GM21737 (cell line): ENCODE results near the gene RTCB.
"Not testable (repeated sequence)": the region's sequence is repeated elsewhere in the genome, so short reads cannot be mapped to it uniquely, and the experiment has no call there.

ENCODE experiments used
- ATAC-seq: cut with Tn5 transposase; IDR thresholded peaks from one replicate; pipeline ENCODE4 v1.9.1; 2021; ENCODE audit warnings: mild to moderate bottlenecking, moderate library complexity; ENCODE audit not compliant: unreplicated experiment

Gene RTCB

GRCh38 chr22:32395107-32395506 lies 16.9 kb downstream of the RTCB start:
- ATAC-seq = no peak

- ATAC-seq = no peak
Measured at GRCh38 chr22:32389685-32390084, 22.4 kb downstream of the RTCB start.

GRCh38 chr22:32385681-32386080 lies 26.4 kb downstream of the RTCB start:
- no peak for ATAC-seq

- ATAC-seq = no peak
Measured at GRCh38 chr22:32380991-32381390, 31.1 kb downstream of the RTCB start.

GRCh38 chr22:32378707-32379272 lies 33.3 kb downstream of the RTCB start:
- ATAC-seq = no peak

- no peak for ATAC-seq
Measured at GRCh38 chr22:32376681-32377080, 35.4 kb downstream of the RTCB start.

GRCh38 chr22:32375678-32376450 lies 36.2 kb downstream of the RTCB start:
- no peak for ATAC-seq

GRCh38 chr22:32364210-32364609 lies 47.8 kb downstream of the RTCB start:
- ATAC-seq = no peak

GRCh38 chr22:32361257-32361656 lies 50.8 kb downstream of the RTCB start:
- no peak for ATAC-seq

- not testable (repeated sequence) for ATAC-seq
Measured at GRCh38 chr22:32360096-32360495, 52.0 kb downstream of the RTCB start.

- ATAC-seq = not testable (repeated sequence)
Measured at GRCh38 chr22:32357567-32357966, 54.5 kb downstream of the RTCB start, which contains the start of gene RFPL3. Gene RFPL3, plus strand, starts transcription at chr22:32357867. Its CDS starts 205 bp downstream, at chr22:32358072.

GRCh38 chr22:32355760-32356159 lies 56.3 kb downstream of the RTCB start:
- no peak for ATAC-seq

- ATAC-seq = no peak
Measured at GRCh38 chr22:32354360-32355351, 57.4 kb downstream of the RTCB start.

- ATAC-seq = no peak
Measured at GRCh38 chr22:32353840-32354239, 58.2 kb downstream of the RTCB start.

- ATAC-seq = no peak
Measured at GRCh38 chr22:32353292-32353691, 58.8 kb downstream of the RTCB start.

- no peak for ATAC-seq
Measured at GRCh38 chr22:32352681-32353080, 59.4 kb downstream of the RTCB start.

- ATAC-seq = not testable (repeated sequence)
Measured at GRCh38 chr22:32351875-32352274, 60.2 kb downstream of the RTCB start.

- ATAC-seq = no peak
Measured at GRCh38 chr22:32348031-32348611, 63.9 kb downstream of the RTCB start.

- ATAC-seq = no peak
Measured at GRCh38 chr22:32343941-32344340, 68.1 kb downstream of the RTCB start.

- ATAC-seq = no peak
Measured at GRCh38 chr22:32342977-32343376, 69.1 kb downstream of the RTCB start.
